OCI-LY1 (cell line): ENCODE measurements around the gene EXOC6B.

Experiments
- H2AFZ ChIP-seq: fragments of 200-600 bp; sonication (generic), shearing (Covaris generic); 2 replicates; pipeline ENCODE4 v1.6.0; 2014; ENCODE audit warnings: antibody characterized with exemption, mild to moderate bottlenecking, low read length
- H3F3A ChIP-seq: fragments of 200-600 bp; sonication (generic), shearing (Covaris generic); 2 replicates; pipeline ENCODE4 v1.6.0; 2014; ENCODE audit warnings: mild to moderate bottlenecking, antibody characterized with exemption, low read length, moderate library complexity; ENCODE audit not compliant: insufficient read depth
- H3K27ac ChIP-seq: fragments of 200-600 bp; sonication (generic); 2 replicates; pipeline ENCODE4 v1.5.1; 2014; ENCODE audit warnings: low read length, mixed run types, mild to moderate bottlenecking, low read depth; ENCODE audit not compliant: poor library complexity, severe bottlenecking
- H3K27me3 ChIP-seq: fragments of 200-600 bp; sonication (generic); 2 replicates; pipeline ENCODE4 v1.6.0; 2014; ENCODE audit warnings: antibody characterized with exemption, mild to moderate bottlenecking, low read length, moderate library complexity; ENCODE audit not compliant: insufficient read depth
- H3K36me3 ChIP-seq: fragments of 200-600 bp; sonication (generic); 2 replicates; pipeline ENCODE4 v1.6.1; 2014; ENCODE audit warnings: mild to moderate bottlenecking, antibody characterized with exemption, low read length, moderate library complexity, mixed read lengths; ENCODE audit not compliant: insufficient read depth
- H3K4me1 ChIP-seq: fragments of 200-600 bp; sonication (generic); 2 replicates; pipeline ENCODE4 v1.5.1; 2014; ENCODE audit warnings: mild to moderate bottlenecking, low read length, moderate library complexity; ENCODE audit not compliant: insufficient read depth, severe bottlenecking
- H3K4me2 ChIP-seq: fragments of 200-600 bp; sonication (generic), shearing (Covaris generic); 2 replicates; pipeline ENCODE4 v1.6.1; 2014; ENCODE audit warnings: low read length
- H3K4me3 ChIP-seq: fragments of 200-600 bp; sonication (generic); 2 replicates; pipeline ENCODE4 v1.5.1; 2014; ENCODE audit warnings: low read length, low read depth, mild to moderate bottlenecking, mixed read lengths; ENCODE audit not compliant: poor library complexity, severe bottlenecking
- H3K79me2 ChIP-seq: fragments of 200-600 bp; shearing (Covaris generic); 2 replicates; pipeline ENCODE4 v1.6.1; 2016; ENCODE audit warnings: mixed run types, low read length, mixed read lengths; ENCODE audit not compliant: insufficient read depth
- H3K9ac ChIP-seq: fragments of 200-600 bp; sonication (generic), shearing (Covaris generic); 2 replicates; pipeline ENCODE4 v1.6.1; 2014; ENCODE audit warnings: mild to moderate bottlenecking, low read length, mixed read lengths
- H3K9me2 ChIP-seq: fragments of 200-600 bp; sonication (generic), shearing (Covaris generic); 2 replicates; pipeline ENCODE4 v1.6.1; 2014; ENCODE audit warnings: low read depth, mild to moderate bottlenecking, low read length, mixed read lengths
- H3K9me3 ChIP-seq: fragments of 200-600 bp; shearing (Covaris generic); 2 replicates; pipeline ENCODE4 v1.6.1; 2014; ENCODE audit warnings: low read length, mixed read lengths
- H4K20me1 ChIP-seq: fragments of 200-600 bp; sonication (generic), shearing (Covaris generic); 2 replicates; pipeline ENCODE4 v1.6.0; 2016; ENCODE audit warnings: mild to moderate bottlenecking, low read length; ENCODE audit not compliant: insufficient read depth
- EZH2 ChIP-seq: fragments of 200-600 bp; sonication (generic), shearing (Covaris generic); IDR thresholded peaks from 2 replicates; pipeline ENCODE4 v1.8.0; 2017; ENCODE audit warnings: borderline replicate concordance, mixed run types, mild to moderate bottlenecking, antibody characterized with exemption, low read length, moderate library complexity, mixed read lengths
- TF ChIP-seq, protein P1 (sequence below): fragments of 200-600 bp; sonication (generic), shearing (Covaris generic); IDR thresholded peaks from 2 replicates; pipeline ENCODE4 v1.5.1; 2017; ENCODE audit warnings: mild to moderate bottlenecking, antibody characterized with exemption, low read length, moderate library complexity, mixed read lengths

The EXOC6B gene

GRCh38 chr2:72270556-72271275 lies 555.1 kb downstream of the EXOC6B start:
- no peaks in the 10 kb centered on the region for H3K9me3 ChIP-seq
- H2AFZ ChIP-seq: no peak overlapping the region
- H4K20me1 ChIP-seq: no peaks in the 10 kb centered on the region
- H3K36me3 ChIP-seq: no peaks in the 10 kb centered on the region
- no peaks in the 10 kb centered on the region for H3F3A ChIP-seq
- TF ChIP-seq EZH2: no peak
- TF ChIP-seq, protein P1, sequence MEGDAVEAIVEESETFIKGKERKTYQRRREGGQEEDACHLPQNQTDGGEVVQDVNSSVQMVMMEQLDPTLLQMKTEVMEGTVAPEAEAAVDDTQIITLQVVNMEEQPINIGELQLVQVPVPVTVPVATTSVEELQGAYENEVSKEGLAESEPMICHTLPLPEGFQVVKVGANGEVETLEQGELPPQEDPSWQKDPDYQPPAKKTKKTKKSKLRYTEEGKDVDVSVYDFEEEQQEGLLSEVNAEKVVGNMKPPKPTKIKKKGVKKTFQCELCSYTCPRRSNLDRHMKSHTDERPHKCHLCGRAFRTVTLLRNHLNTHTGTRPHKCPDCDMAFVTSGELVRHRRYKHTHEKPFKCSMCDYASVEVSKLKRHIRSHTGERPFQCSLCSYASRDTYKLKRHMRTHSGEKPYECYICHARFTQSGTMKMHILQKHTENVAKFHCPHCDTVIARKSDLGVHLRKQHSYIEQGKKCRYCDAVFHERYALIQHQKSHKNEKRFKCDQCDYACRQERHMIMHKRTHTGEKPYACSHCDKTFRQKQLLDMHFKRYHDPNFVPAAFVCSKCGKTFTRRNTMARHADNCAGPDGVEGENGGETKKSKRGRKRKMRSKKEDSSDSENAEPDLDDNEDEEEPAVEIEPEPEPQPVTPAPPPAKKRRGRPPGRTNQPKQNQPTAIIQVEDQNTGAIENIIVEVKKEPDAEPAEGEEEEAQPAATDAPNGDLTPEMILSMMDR: no peak
- H3K4me2 ChIP-seq: no peak overlapping the region
- no peak overlapping the region for H3K4me3 ChIP-seq
- no peaks in the 10 kb centered on the region for H3K4me1 ChIP-seq
- no peak overlapping the region for H3K27ac ChIP-seq
- no peaks in the 10 kb centered on the region for H3K79me2 ChIP-seq
- H3K27me3 ChIP-seq: no peaks in the 10 kb centered on the region
- H3K9ac ChIP-seq: no peak overlapping the region
- H3K9me2 ChIP-seq: no peaks in the 10 kb centered on the region

GRCh38 chr2:72263776-72264060 lies 562.1 kb downstream of the EXOC6B start:
- Histone ChIP-seq H3K27ac (no peak overlapping the region), H3K27me3 (no peaks in the 10 kb centered on the region), H2AFZ (no peak overlapping the region), H3K36me3 (no peaks in the 10 kb centered on the region), H3K9me2 (no peaks in the 10 kb centered on the region), H3F3A (no peaks in the 10 kb centered on the region), H3K4me3 (no peak overlapping the region), H3K4me2 (no peak overlapping the region), H3K9me3 (no peaks in the 10 kb centered on the region), H4K20me1 (no peaks in the 10 kb centered on the region), H3K9ac (no peak overlapping the region), H3K79me2 (no peaks in the 10 kb centered on the region), H3K4me1 (no peaks in the 10 kb centered on the region)
- TF ChIP-seq, protein P1: no peak
- TF ChIP-seq EZH2: no peak

DNA sequence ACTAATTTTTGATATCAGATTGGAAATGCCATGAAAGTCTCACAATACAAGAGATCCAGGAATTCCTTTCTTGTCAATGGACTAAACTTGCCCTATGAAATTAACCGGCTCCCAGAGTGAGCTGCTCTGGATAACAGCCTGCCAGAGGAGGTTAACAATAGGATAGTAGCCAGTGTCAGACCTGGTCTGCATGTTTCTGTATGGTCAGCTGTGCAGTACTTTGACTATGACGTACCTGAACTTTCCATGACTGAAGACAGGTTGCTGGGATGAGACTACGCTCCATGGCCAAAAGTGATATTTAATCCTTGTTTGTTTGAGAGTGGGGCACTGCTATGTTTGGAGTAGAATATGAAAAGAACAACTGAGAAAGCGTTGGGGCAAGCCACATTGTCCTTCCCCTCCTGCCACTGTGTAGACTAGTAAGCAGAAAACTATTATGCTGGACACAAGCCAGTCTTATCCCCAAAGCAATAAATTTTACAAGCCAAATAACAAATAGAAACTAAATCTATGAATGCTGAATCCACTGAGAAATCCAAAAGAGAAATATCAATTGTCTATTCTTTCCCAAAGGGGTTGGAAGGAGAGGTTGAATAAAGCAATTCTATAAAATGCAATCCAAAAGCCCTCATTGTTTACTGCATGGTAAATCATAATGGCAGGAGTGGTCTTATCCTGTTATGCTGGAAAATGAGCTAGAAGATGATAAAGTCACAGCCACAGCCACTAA lies 562.6 kb downstream of the EXOC6B start:
- no peak for TF ChIP-seq EZH2
- TF ChIP-seq, protein P1: no peak
- Histone ChIP-seq H3K27ac (no peak overlapping the region), H3K79me2 (no peaks in the 10 kb centered on the region), H3K4me1 (no peaks in the 10 kb centered on the region), H3K27me3 (no peaks in the 10 kb centered on the region), H3F3A (no peaks in the 10 kb centered on the region), H3K4me2 (no peak overlapping the region), H3K9ac (no peak overlapping the region), H3K9me2 (no peaks in the 10 kb centered on the region), H2AFZ (no peak overlapping the region), H3K9me3 (no peaks in the 10 kb centered on the region), H3K36me3 (no peaks in the 10 kb centered on the region), H4K20me1 (no peaks in the 10 kb centered on the region), H3K4me3 (no peak overlapping the region)
